Epithelial cell of alveolus of lung (primary cell): ENCODE measurements around the gene SST. TPM values are rescaled to one million over a fixed set of nuclear protein-coding genes. Genes with fewer than 3 reads are reported as not detected.

ENCODE experiments used
- total RNA-seq: library from RNA; depleted of rRNA; stranded (reverse); fragments of >200 nt; gene quantifications from 2 replicates; pipeline ENCODE4 v1.2.1, GENCODE V29; 2015

The SST gene
- not detected in 2 replicates for total RNA-seq

DNA sequence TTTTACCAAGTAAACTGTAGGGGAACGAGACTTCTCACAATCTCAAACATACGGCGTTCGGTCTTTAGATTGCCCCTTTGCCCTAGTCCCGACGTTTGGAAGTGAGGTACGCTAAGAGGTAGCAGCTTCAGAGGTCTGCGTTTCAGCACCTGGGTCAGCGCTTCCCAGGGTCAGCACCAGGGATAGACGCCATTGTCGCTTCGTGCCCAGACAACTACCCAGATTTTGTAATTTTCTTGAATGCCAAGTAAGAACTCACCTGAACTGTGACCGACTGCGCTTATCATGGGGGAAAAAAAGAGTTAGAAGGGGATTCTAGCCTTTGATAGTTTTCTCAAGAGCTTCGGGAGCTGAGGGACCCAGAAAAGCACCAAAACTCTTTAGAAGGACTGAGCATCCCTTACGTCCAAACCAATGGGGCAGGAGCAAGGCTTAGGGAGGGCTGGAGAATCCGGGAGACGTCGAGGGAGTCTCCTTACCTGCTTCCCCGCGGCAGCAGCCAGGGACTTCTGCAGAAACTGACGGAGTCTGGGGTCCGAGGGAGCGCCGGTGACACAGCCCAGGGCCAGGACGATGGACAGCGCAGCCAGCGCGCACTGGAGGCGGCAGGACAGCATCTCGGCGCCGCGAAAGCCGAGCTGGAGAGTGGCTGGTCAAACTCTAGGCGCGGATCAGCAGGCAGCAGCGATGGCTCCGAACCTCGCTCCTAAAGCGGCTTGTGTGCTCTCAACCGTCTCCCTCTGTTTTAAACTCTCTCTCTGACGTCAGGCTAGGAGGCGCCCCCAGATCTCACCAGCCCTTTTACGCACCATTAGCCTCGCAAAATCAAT lies at the start of gene SST:
Gene SST, minus strand, starts transcription at position 720 of the 830 bp plus-strand sequence. Its CDS starts 103 bp downstream, at position 617.

DNA sequence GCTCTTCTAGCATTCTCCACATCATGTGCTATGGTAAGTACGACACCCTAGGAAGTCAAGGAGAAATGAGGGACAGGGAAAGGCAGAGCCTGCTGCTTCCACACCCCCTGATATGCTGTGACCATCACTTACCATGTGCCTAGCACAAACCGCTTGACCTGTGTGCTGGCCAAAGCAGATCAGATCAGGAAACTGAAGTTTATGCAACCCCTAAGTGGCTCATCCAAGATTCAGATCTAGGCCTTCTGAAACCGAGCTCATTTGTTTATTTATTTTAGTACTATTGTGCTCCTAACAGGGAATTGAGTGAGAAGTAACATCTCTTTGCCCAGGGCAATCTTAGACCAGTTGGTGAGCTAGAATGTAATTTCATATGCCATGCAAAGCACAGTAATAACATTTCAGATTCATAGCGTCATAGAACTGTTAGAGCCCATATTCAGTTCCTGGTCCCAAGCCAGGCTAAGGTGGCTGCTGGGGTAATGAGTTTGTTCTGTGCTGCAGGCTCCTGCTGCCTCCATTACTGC lies 32.4 kb upstream of the SST start, which contains the start of gene RTP2:
Gene RTP2, minus strand, starts transcription at position 51 of the 527 bp plus-strand sequence. CDS start 429 bp downstream, outside the sequence.

Other genes starting within 250 kb of the SST start
- not detected in 2 replicates for gene RTP2, start 32.2 kb upstream of the SST start, total RNA-seq
- gene BCL6, start 75.1 kb upstream of the SST start, total RNA-seq = 12.5 and 46.2 TPM in 2 replicates